Stimulated activated CD4-positive, alpha-beta T cell treated with anti-CD3 and anti-CD28 coated beads, Interleukin-4, amount 100 ng/mL, for 4 hours (primary cell): ENCODE measurements around the gene CPSF4L.
A peak's percentile ranks its signal among the peaks of the same experiment; 100 is the strongest.

Source experiments
- DNase-seq, 2 experiments: peaks; one replicate each; pipeline ENCODE4 v3.0.0-alpha.2; 2020

The CPSF4L gene

DNA sequence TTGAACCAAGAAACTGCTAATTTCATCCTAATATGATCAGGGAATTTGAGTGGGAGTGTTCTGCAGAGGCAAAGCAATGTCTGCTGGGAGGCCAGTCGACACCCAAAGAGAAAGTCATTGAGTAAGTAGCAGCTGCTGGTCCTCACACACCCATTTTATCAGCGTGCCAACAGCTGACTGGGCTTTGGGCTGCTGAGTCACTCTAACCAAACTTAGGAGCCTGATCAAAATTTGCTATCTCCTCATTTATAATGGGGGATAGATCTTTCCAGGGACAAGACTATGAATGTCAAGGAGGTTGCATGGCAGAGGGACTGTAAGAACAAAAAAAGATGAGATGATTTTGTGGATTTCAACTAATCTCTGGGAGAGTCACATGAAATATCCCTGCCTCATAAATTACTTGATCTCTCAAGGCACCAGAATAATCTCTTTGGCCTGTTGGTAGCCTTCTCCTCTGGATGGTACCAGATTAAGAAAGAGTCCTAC, 32.9 kb downstream of the CPSF4L start:
- DNase-seq = peak in 1 of 2 experiments; percentile 34

DNA sequence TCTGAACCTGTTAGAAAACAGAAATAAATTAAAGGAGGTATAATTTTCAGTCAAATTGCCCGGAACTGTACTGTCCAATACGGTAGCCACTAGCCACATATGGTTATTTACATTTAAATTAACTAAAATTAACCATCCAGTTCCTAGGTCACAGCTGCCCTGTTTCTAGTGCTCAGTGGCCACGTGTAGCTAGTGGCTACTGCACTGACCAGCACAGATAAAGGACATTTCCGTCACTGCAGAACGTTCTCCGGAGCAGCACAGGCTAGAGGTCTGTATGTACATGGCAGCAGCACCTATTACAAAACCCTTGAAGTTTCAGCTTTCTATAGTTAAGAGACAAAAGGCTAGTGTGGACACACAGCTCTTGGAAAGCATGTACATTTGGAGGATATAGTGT, 33.7 kb downstream of the CPSF4L start:
- DNase-seq = no peak

DNA sequence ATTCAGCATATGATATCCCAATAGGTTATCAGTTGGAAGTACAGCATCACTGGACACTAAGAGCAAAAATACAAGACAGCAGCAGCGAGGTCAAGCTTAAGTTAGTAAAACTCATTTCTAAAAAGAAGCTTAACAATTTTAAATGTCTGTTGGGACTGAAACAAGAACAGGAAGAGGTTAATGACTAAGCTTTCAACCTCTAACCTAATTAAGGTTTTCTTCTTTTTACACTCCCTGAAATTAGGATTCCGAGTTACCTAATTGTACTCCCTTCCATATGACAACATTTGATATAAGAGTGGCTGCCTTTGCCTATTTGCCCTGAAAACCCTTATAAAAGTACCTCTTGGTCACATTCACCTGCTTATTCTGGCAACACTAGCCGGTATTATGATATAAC, 34.3 kb downstream of the CPSF4L start:
- no peak for DNase-seq

DNA sequence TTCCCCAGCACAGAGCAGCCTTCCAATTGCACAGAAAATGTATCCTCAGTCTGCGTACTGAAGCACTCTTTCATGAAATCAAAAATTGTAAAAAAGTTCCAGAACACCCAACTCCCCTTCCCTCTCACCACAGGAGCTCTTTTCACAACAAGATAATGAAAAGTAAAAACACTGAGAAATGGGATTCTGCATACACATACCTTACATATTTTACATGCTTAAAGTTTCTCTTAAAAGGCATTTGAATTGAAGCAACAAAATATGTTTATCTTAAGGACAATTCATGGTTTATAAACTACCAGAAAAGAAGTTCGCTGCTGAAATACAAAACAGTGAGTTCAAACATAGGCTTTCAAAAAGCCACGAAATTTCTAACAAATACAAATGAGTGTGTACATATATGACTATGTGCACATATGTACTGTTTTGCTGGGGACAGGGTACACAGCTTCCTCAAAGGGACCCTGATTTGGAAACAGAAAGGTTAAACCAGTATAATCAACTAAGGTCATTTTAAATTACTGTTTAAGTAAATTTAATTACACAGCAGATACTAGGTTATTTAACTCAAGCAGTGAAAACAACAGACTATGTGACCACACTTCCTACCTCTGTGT, 35.0 kb downstream of the CPSF4L start:
- no peak for DNase-seq

DNA sequence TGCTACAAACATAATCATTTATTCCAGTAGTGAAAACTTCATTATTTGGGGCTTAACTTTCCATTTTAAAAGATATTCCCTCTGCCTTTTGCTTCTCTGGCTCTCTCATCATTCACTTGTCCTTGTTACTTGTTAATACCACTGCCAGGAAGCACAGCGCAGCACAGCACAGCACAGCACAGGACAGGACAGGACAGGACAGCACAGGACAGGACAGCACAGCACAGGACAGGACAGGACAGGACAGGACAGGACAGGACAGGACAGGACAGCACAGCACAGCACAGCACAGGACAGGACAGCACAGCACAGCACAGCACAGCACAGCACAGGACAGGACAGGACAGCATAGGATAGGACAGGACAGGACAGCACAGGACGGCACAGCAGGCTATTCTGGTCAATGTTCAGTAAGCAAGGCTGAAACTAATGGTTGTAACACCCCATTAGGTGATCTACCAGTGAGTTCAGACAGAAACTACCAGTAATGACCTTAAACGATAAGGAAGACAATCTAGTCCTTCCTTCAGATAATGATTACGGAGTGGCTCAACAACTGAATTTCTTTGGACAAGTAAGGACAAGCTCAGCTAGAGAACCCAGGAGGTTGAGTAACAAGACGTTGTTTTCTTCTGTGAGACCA, 36.9 kb downstream of the CPSF4L start:
- DNase-seq = no peak

DNA sequence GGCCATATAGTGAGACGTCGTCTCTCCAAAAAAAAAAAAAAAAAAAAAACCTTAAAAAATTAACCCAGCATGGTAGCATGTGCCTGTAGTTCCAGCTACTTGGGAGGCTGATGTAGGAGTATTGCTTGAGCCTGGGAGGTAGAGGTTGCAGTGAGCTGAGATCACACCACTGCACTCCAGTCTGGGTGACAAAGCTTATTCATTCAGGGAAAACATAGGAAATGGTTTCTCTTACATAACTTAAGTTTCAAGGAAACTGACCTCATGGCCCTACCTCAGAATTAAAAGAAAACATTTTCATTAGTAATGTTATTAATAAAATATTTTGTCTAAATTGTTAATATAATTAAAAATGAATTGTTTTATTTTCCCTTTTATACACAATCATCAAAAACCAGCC, 37.4 kb downstream of the CPSF4L start:
- DNase-seq = no peak

DNA sequence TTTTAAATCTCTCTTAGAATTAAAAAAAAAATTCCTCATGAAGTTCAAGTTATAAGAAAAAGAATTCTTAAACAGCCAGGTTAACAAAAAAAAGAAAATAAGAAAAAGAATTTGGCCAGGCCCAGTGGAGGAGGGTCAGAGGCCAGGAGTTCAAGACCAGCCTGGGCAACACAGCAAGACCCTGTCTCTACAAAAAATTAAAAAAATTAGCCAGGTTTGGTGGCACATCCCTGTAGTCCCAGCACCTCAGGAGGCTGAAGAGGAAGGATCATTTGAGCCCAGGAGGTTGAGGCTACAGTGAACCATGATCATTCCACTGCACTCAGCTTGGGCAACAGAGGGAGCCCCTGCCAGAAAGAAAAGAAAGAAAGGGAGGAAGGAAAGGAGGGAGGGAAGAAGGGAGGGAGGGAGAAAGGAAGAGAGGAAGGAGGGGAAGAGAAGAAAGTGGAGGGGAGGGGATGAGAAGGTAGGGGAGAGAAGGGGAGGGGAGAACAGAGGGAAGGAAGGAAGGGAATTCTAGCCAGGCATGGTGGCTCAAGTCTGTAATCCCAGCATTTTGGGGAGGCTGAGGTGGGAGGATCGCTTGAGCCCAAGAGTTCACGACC, 38.0 kb downstream of the CPSF4L start:
- no peak for DNase-seq

DNA sequence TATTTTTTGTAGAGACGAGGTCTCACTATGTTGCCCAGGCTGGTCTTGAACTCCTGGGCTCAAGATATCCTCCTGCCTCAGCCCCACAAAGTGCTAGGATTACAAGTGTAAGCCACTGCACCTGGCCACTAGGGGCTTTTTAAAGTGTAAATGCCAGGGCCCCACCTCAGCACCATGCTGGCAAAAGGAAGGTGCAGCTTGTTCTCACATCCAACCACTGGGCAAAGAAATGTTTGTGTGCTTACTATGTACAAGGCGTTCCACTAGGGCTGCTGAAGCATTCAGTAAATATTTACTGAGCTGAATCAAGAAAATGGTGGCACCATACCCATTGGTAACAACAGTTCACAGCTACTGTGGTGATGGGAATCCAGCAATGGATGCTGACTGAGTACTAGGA, 46.2 kb downstream of the CPSF4L start:
- no peak for DNase-seq

DNA sequence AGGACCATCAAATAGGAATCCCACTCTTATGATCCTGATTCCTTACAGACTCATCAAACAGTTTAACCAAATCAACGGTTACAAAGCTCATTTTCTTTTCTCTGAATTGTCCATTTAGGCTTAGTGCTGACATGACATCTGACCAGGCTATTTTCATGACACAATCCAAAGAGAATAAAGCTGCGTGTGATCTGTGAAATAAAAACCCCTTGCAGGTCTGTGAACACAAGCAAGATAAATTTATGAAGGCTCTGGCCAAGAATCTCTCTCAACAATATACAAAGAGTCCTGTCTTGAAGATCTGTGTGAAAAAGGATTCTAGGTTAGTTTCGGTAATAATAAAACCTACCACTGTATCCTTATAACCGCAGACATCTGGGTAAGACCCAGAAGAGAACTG, 46.8 kb downstream of the CPSF4L start:
- DNase-seq = no peak

DNA sequence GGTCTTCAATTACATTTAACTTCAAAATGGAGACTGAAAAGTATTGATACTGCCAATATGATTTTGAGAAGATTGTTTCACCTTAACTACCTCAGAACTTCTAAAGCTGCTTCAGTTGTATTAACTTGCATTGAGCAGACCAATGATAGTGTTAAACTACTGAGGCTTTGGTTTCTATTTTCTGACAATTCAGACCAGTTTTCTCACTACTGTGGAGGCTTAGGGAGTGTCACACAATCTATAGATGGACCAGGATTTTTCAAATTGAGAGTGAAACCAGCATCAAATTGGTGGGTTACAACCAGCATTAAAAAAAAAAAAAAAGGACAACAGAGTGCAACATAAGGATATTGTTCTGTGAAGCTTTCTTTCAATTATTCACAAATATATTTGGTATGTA, 47.7 kb downstream of the CPSF4L start:
- DNase-seq = no peak

DNA sequence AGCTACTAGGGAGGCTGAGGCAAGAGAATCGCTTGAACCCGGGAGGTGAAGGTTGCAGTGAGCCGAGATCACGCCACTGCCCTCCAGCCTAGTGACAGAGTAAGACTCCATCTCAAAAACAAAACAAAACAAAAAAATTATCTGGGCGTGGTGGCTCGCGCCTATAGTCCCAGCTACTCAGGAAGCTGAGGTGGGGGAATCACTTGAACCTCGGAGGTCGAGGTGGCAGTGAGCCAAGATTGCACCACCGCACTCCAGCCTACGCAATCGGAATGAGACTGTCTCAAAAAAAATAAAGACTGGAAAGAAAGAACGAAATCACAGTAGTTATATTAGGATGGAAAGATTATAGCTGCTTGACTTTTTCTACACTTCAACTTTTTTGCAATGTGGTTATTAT, 49.9 kb downstream of the CPSF4L start:
- DNase-seq = peak in 1 of 2 experiments; percentile 46

DNA sequence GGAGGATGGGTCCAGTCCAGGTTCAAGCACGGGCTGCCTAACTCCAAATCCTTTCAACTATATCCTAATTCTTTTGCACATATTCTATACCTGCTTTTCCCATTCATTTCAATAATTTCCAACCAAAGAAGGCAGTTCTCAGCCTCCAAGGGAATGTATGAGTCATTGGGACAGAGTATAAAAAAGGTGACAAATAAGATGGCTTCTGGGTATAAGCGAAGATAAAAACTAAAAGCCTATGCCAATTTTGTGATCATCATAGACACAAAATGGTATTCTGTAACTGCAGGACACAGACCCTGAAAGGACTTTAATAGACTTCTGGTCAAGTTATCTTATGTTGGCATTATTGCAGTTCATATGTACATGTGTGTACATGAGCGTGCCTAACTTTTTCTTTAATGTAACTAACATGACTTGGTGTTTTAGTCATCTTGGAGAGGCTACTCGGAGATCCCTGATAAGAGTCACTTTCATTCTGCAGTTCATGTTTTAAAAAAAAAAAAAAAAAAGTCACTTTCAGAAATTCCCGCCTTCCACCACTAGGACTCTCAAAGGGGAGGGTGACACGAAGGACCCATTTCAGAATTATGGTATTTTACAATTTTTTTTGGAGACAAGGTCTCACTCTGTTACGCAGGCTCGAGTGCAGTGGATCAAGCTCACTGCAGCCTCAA, 51.5 kb downstream of the CPSF4L start:
- DNase-seq = no peak

DNA sequence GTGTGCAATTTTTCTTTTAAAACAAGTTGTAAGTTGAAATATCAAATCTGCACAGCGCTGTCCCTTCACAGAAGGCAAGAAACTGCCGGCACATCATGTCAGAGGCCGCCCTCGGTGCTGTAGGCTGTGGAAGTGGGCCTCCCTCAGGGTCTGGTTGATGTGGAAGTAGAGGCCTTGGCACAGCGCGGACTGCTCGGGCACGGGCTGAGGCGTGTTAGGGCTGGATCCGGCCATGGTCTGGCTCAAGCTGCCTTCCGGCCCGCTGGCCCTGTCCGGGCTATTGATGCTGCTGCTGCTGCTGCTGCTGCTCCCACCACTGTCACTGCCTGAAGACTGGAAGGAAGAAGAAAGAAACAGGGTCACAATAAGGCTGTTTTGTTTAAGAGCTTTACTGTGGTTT, 52.2 kb downstream of the CPSF4L start:
- DNase-seq = no peak

DNA sequence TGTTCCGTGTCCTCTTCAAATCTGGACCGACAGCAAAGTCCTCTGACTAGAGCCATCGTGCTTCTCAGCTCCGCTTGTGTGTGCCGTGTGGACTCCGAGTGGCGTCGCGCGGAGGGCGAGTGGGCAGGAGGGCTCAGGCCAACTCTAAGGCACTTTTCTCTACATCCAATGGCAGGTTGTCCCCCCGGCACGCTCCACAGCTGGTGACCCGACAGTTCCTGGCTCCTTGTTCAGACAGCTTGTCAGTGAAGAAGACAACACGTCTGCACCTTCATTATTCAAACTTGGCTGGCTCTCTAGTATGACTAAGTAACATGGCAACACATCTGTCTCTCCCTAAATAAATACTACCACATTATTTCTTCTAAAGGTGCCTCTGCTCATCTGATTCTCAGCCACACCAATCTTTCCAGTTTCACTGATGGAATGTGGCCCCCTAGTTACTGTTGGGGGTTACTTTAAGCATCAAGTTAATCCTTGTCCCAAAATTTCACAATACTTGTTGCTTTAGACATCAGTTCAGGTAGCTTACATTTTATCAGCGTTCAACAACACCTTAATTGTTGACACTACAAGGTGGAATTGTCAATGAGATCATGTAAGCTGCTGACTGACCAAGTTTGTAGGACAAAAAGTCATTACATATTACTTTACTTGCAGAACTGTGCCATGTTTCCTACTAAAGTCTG, 53.4 kb downstream of the CPSF4L start:
- DNase-seq = no peak

DNA sequence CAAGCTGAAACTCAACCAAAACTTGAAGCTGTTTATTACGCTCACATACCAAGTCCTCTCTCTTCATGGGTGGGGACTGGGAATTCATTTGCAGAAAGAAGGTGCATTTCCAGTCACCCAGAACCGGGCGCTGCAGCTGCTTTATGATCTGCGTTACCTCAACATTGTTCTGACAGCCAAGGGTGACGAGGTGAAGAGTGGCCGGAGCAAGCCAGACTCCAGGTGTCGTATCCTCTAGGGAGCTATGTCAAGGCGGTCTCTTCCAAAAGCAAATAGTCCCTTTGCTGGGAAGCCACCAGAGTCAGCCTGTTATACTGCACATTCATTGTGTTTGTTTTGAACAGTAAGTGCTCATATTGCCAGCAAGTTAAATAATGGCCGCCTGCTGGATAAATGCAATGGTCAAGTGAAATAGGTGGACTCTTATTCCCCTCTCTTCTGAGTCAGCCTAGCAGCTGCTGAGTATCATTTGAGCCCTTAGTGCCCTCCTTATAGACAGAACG, 56.2 kb downstream of the CPSF4L start:
- DNase-seq = no peak

DNA sequence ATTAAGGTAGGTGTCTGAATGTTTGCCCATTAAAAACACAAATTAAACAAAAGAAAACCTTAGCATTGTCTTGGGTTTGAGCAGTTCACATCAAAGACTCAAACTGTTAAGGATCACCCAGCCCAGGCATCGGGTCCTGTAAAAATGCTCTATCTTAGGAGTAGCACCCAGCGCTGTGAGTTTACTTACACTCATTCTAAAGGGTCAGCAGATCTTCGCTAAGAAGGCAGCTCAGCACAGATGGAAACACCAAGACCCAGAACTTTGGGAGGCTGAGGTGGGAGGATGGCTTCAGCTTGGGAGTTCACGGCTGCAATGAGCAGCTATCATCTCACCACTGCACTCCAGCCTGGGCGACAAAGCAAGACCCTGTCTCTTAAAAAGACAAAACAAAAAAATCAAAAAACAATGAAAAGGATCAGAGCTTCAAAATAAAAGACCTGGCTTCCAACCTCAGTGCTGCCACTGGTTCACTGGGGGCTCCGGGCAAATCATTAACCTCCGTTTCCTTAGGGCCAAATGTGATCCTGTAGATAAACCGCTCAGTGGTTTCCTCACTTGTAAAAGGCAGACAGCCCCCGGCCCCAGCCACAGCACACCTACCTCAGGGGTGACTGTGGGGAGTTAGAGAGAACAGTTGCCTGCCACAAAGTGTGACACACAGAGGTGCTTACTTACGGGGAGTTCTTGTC, 57.7 kb downstream of the CPSF4L start:
- DNase-seq = no peak

DNA sequence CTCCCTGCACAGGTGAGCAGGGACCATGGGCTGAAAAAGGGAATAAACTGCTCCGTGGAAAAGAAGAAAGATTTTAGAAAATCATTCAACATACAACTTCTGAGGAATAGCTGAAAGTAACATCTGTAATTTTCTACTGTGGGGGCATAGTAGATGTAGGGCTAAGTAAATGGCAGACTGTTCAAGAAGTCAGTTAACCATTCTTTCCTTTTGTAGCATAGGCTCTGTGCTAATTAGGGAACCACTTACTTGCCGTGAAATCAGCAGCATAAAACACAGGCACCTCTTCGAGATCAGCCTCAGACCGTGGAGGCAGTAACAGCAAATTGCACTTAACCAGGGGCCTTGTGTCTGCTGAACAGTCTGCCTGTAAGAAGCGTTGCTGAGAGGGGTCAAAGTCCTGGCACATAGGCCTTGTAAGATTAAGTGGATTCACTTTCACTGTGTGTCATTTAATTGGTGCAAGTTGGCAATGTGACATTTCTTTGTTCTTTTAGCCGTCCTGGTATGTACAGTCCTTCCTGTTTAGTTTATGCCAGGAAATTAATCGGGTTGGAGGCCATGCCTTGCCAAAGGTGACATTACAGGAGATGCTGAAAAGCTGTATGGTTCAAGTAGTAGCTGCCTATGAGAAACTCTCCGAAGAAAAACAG, 58.4 kb downstream of the CPSF4L start:
- no peak for DNase-seq

DNA sequence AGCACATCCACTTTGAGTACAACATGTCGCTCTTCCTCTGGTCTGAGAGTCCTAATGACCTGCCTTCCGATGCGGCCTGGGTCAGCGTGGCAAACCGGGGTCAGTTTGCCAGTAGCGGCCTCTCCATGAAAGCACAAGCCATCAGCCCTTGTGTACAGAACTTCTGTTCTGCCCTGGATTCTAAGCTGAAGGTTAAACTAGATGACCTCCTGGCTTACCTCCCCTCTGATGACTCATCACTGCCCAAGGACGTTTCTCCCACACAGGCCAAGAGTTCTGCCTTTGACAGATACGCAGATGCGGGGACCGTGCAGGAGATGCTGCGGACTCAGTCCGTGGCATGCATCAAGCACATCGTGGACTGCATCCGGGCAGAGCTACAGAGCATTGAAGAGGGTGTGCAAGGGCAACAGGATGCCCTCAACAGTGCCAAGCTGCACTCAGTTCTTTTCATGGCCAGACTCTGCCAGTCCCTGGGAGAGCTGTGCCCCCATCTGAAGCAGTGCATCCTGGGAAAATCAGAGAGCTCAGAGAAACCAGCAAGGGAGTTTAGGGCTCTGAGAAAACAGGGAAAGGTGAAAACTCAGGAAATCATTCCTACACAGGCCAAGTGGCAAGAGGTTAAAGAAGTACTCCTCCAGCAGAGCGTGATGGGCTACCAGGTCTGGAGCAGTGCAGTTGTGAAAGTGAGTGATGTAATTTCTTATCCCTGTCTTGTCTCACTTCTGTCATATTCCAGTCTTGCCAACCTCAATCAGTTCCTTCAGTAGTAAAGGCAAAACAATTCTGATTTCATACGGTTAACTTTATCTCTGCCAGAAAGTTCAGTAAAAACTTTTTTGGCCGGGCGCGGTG, 60.2 kb downstream of the CPSF4L start:
- no peak for DNase-seq

DNA sequence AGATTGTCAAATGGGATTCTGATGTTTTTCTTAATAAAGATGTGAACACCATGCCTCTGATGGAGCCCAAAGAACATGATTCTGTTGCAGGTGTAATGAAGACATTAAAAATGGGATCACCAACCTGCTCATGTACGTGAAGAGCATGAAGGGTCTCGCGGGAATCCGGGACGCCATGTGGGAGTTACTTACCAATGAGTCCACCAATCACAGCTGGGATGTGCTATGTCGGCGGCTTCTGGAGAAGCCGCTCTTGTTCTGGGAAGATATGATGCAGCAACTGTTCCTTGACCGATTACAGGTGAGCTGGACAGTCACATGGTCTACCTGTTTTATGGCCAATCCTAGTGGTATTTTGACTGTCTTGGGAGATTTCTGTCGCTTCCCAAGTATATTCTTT, 61.2 kb downstream of the CPSF4L start:
- no peak for DNase-seq

DNA sequence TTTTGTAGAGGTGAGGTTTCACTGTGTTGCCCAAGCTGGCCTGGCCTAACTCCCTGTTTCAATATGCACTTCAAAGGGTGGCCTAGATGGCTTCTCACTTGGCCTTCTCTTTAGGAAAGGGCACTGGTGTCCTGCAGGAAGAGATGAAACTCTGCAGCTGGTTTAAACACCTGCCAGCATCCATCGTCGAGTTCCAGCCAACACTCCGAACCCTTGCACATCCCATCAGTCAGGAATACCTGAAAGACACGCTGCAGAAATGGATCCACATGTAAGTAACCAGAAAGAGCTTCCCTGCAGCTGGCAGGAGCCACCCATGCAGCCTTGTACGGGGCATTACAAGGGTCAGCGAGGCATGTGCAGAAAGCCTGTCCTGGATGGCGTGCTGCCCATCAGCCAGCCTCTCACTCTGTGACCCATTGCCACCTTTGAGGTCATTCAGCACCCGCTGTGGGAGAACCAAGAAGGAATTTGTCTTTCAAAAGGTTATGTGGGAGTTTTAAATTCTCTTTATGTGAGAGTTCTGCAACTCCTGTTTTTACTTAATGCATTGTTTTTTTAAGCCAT, 61.8 kb downstream of the CPSF4L start:
- DNase-seq = no peak

DNA sequence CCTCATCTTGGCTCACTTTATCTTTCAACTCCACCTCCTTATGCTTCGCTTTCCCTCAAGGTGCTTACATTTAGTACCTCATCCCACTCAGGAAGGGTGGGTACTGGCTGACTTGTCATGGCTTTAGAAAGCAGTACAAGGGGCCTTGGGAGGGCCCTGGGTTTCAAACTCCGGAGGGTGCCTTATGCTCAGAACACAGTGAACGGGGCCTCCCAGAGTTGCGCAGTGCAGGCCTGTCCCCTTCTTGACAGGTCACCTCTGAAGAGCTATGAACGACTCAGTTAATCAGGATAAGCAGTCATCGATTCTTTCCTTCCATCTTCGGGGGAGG, 62.8 kb downstream of the CPSF4L start:
- DNase-seq = no peak
